ENCODE results near the gene PRICKLE4. TPM values are rescaled to one million over a fixed set of nuclear protein-coding genes. Genes with fewer than 3 reads are reported as not detected.
"Not testable (repeated sequence)": the region's sequence is repeated elsewhere in the genome, so short reads cannot be mapped to it uniquely, and the experiment has no call there.

Gene PRICKLE4
- total RNA-seq, 1 donor from 2014 or later: 15.5 TPM

- no peak for TF ChIP-seq CTCF (IDR thresholded peaks at IDR 0.05)
- H3K4me1 ChIP-seq: no peaks in the 10 kb centered on the region
- intact Hi-C loops (cut with DNase I): no loop called here
- DNase-seq (ENCODE audit: low spot score in 2 of 2): no peak
- H3K27me3 ChIP-seq: no peaks in the 10 kb centered on the region
- H3K9me3 ChIP-seq: no peaks in the 10 kb centered on the region
- no peak overlapping the region for H3K4me3 ChIP-seq
- H3K36me3 ChIP-seq: peaks cover 7 to 13% of the 10 kb centered on the region in 2 donors
- H3K27ac ChIP-seq: no peak overlapping the region
Measured at GRCh38 chr6:41805830-41806774, 25.5 kb downstream of the PRICKLE4 start.

- no peaks in the 10 kb centered on the region for H3K4me1 ChIP-seq
- H3K4me3 ChIP-seq: no peak overlapping the region
- intact Hi-C loops (cut with DNase I): no loop called here
- DNase-seq (ENCODE audit: low spot score in 2 of 2): no peak
- H3K36me3 ChIP-seq: peaks cover 0 to 5% of the 10 kb centered on the region in 2 donors
- H3K9me3 ChIP-seq: no peaks in the 10 kb centered on the region
- no peak overlapping the region for H3K27ac ChIP-seq
- H3K27me3 ChIP-seq: no peaks in the 10 kb centered on the region
- TF ChIP-seq CTCF (IDR thresholded peaks at IDR 0.05): no peak
Measured at GRCh38 chr6:41811095-41811494, 30.5 kb downstream of the PRICKLE4 start.

GRCh38 chr6:41811946-41812345, 31.4 kb downstream of the PRICKLE4 start:
- DNase-seq (ENCODE audit: low spot score in 2 of 2); H3K4me3 ChIP-seq; H3K4me1 ChIP-seq; H3K36me3 ChIP-seq; H3K27me3 ChIP-seq; intact Hi-C loops (cut with DNase I); H3K27ac ChIP-seq; H3K9me3 ChIP-seq: not testable (repeated sequence)

- TF ChIP-seq CTCF (IDR thresholded peaks at IDR 0.05): no peak
- H3K36me3 ChIP-seq: no peaks in the 10 kb centered on the region
- intact Hi-C loops (cut with DNase I): no loop called here
- no peaks in the 10 kb centered on the region for H3K4me1 ChIP-seq
- H3K27ac ChIP-seq: no peak overlapping the region
- DNase-seq (ENCODE audit: low spot score in 2 of 2): no peak
- H3K27me3 ChIP-seq: no peaks in the 10 kb centered on the region
- no peak overlapping the region for H3K4me3 ChIP-seq
- no peaks in the 10 kb centered on the region for H3K9me3 ChIP-seq
Measured at GRCh38 chr6:41813469-41813868, 32.9 kb downstream of the PRICKLE4 start.

GRCh38 chr6:41813956-41814355, 33.4 kb downstream of the PRICKLE4 start:
- no peak for TF ChIP-seq CTCF (IDR thresholded peaks at IDR 0.05)
- no peaks in the 10 kb centered on the region for H3K9me3 ChIP-seq
- no peak overlapping the region for H3K27ac ChIP-seq
- no peaks in the 10 kb centered on the region for H3K27me3 ChIP-seq
- DNase-seq (ENCODE audit: low spot score in 2 of 2): no peak
- intact Hi-C loops (cut with DNase I): no loop called here
- H3K4me1 ChIP-seq: no peaks in the 10 kb centered on the region
- no peak overlapping the region for H3K4me3 ChIP-seq
- H3K36me3 ChIP-seq: no peaks in the 10 kb centered on the region

GRCh38 chr6:41814629-41815028, 34.0 kb downstream of the PRICKLE4 start:
- Histone ChIP-seq H3K27me3 (no peaks in the 10 kb centered on the region), H3K9me3 (no peaks in the 10 kb centered on the region), H3K4me1 (no peaks in the 10 kb centered on the region), H3K27ac (no peak overlapping the region), H3K36me3 (no peaks in the 10 kb centered on the region), H3K4me3 (no peak overlapping the region)
- no peak for DNase-seq (ENCODE audit: low spot score in 2 of 2)
- intact Hi-C loops (cut with DNase I): no loop called here
- TF ChIP-seq CTCF (IDR thresholded peaks at IDR 0.05): no peak

All from ascending aorta (tissue), 2 donors.